CD4-positive, alpha-beta T cell (primary cell): ENCODE data around the gene TNFRSF21. TPM values are rescaled to one million over a fixed set of nuclear protein-coding genes. Genes with fewer than 3 reads are reported as not detected.

ENCODE experiments used
- ATAC-seq: fragments of 200-7000 bp; cut with Tn5 transposase; one replicate; pipeline ENCODE4 v1.10.0; 2022; ENCODE audit warnings: mild to moderate bottlenecking; ENCODE audit not compliant: poor library complexity
- CTCF ChIA-PET: fragments of 350-600 bp; sonication (Branson Sonifier 250); formaldehyde crosslinking; loops from one replicate; lab custom pipeline; 2021; ENCODE audit warnings: antibody characterized with exemption, inconsistent platforms; lab: Charles Lee
- POLR2A ChIA-PET: fragments of 350-600 bp; sonication (Branson Sonifier 250); formaldehyde crosslinking; loops from one replicate; lab custom pipeline; 2021; ENCODE audit warnings: antibody characterized with exemption, inconsistent platforms; lab: Charles Lee
- DNase-seq, 14 experiments: peaks; one replicate each; pipeline ENCODE4 v3.0.0-alpha.2; 2013 to 2020; ENCODE audit warnings: mixed read lengths in 2 of 14
- H3K27ac ChIP-seq, 2 donors: one replicate each; pipeline versions ENCODE4 v1.5.1 to v1.7.0; 2013; ENCODE audit warnings: low read length in 2 of 2, low read depth in 1 of 2, mild to moderate bottlenecking in 1 of 2
- H3K27me3 ChIP-seq, 2 experiments: 1 replicate in 1 of 2; 2 replicates in 1 of 2; pipeline versions ENCODE4 v1.6.1 to v1.7.0; 2013; ENCODE audit warnings: low read length in 2 of 2, control low read depth in 1 of 2, mild to moderate bottlenecking in 1 of 2, moderate library complexity in 1 of 2; ENCODE audit not compliant: insufficient read depth in 2 of 2, control insufficient read depth in 1 of 2
- H3K36me3 ChIP-seq: one replicate; pipeline ENCODE4 v1.6.1; 2013; ENCODE audit warnings: low read length, control low read depth; ENCODE audit not compliant: insufficient read depth
- H3K4me1 ChIP-seq: one replicate; pipeline ENCODE4 v1.6.1; 2013; ENCODE audit warnings: low read length, control low read depth; ENCODE audit not compliant: insufficient read depth
- H3K4me3 ChIP-seq: one replicate; pipeline ENCODE4 v1.5.1; 2013; ENCODE audit warnings: mild to moderate bottlenecking, low read length, moderate library complexity
- H3K9me3 ChIP-seq, 2 experiments: 1 replicate in 1 of 2; 2 replicates in 1 of 2; pipeline versions ENCODE4 v1.6.1 to v1.7.0; 2013; ENCODE audit warnings: low read length in 2 of 2, mild to moderate bottlenecking in 2 of 2, control low read depth in 1 of 2, moderate library complexity in 1 of 2; ENCODE audit not compliant: control insufficient read depth in 1 of 2, insufficient read depth in 1 of 2
- H3K27ac Mint-ChIP-seq: one replicate; pipeline ENCODE4 v1.8.0; 2020; ENCODE audit warnings: mixed read lengths
- H3K27me3 Mint-ChIP-seq: one replicate; pipeline ENCODE4 v1.8.0; 2021; ENCODE audit warnings: mixed read lengths
- H3K36me3 Mint-ChIP-seq: one replicate; pipeline ENCODE4 v1.8.0; 2021; ENCODE audit warnings: low read depth, mixed read lengths
- H3K4me1 Mint-ChIP-seq: one replicate; pipeline ENCODE4 v1.8.0; 2021; ENCODE audit warnings: low read depth, mixed read lengths
- H3K4me3 Mint-ChIP-seq: one replicate; pipeline ENCODE4 v1.8.0; 2020; ENCODE audit warnings: mild to moderate bottlenecking, mixed read lengths
- H3K9me3 Mint-ChIP-seq: one replicate; pipeline ENCODE4 v1.8.0; 2020; ENCODE audit warnings: mixed read lengths
- intact Hi-C, 2 experiments: fragments of 100-400 bp; cut with DNase I in 1 of 2; cut with micrococcal nuclease in 1 of 2; formaldehyde crosslinking; loops; one replicate each; pipeline versions ENCODE4 v1.15.1 to v1.9.0; 2023 to 2025; cut with DNase I, micrococcal nuclease
- total RNA-seq, 174 experiments: library from RNA in 2 of 174; stranded (reverse) in 2 of 174; gene quantifications; one replicate each; pipeline ENCODE4 v1.2.3 and lab custom pipeline; 2021 to 2026
- TF ChIP-seq, protein P1 (sequence below): fragments of 200-600 bp; IDR thresholded peaks from one replicate; pipeline ENCODE4 v1.8.0; 2022; ENCODE audit warnings: antibody characterized with exemption, mild to moderate bottlenecking

The TNFRSF21 gene
- total RNA-seq, 2 experiments from 2014 or later: 0.92 to 0.96 TPM

DNA sequence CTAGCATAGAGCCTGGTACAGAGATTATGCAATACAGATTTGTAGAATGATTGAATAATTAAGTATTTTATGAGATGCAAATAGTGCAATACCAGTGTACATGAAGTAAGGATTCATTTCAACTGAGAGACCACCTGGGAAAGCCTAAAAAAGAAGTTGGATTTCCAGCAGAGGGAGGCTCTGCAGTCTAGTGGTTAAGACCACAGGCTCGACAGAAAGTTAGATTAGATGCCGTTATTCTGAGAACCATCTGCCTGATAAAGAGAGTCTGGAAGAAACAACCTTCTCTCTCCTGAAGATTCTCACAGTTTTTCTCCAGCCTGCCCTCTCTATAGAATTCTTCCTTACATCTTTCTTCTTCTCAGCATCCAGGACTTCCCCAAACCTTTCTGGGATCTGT is 13.6 kb upstream of the TNFRSF21 start:
- Histone ChIP-seq H3K27ac (no peak overlapping the region), H3K27me3 (peaks cover 2 to 15% of the 10 kb centered on the region in 2 experiments), H3K9me3 (no peaks in the 10 kb centered on the region), H3K4me3 (no peak overlapping the region), H3K36me3 (no peaks in the 10 kb centered on the region), H3K4me1 (peaks cover under 1% of the 10 kb centered on the region)
- H3K9me3 Mint-ChIP-seq: no peaks in the 10 kb centered on the region
- ChIA-PET POLR2A (no interaction called here), CTCF (no interaction called here)
- TF ChIP-seq, protein P1, sequence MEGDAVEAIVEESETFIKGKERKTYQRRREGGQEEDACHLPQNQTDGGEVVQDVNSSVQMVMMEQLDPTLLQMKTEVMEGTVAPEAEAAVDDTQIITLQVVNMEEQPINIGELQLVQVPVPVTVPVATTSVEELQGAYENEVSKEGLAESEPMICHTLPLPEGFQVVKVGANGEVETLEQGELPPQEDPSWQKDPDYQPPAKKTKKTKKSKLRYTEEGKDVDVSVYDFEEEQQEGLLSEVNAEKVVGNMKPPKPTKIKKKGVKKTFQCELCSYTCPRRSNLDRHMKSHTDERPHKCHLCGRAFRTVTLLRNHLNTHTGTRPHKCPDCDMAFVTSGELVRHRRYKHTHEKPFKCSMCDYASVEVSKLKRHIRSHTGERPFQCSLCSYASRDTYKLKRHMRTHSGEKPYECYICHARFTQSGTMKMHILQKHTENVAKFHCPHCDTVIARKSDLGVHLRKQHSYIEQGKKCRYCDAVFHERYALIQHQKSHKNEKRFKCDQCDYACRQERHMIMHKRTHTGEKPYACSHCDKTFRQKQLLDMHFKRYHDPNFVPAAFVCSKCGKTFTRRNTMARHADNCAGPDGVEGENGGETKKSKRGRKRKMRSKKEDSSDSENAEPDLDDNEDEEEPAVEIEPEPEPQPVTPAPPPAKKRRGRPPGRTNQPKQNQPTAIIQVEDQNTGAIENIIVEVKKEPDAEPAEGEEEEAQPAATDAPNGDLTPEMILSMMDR: no peak
- no peak for ATAC-seq
- no peak overlapping the region for H3K4me3 Mint-ChIP-seq
- no peaks in the 10 kb centered on the region for H3K36me3 Mint-ChIP-seq
- peaks cover 30% of the 10 kb centered on the region for H3K27me3 Mint-ChIP-seq
- no peak overlapping the region for H3K27ac Mint-ChIP-seq
- intact Hi-C loops: no loop called here
- peaks cover 14% of the 10 kb centered on the region for H3K4me1 Mint-ChIP-seq
- DNase-seq: no peak

DNA sequence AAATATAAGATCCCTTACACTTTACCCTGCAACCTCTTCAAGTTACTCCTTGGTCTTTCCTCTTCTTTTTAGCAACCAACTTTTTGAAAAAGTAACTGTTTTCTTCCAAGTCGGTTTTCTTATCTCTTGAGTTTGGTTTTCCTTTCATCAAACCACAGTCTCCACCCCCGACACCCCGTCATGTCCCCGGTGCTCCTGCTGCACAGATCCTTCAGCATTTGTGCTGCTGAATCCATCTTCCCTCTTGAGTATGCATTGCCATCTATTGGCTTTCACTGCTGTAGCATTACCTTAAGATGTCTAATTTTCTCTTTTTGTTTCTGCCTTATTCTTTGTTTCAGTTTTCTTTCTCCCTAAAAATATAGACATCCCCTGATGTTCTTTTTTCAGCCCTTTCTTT is 11.9 kb upstream of the TNFRSF21 start:
- H3K27me3 ChIP-seq: peaks cover 2 to 15% of the 10 kb centered on the region in 2 experiments
- TF ChIP-seq, protein P1: no peak
- ATAC-seq: no peak
- Mint-ChIP-seq H3K4me1 (peaks cover 6% of the 10 kb centered on the region), H3K27me3 (peaks cover 41% of the 10 kb centered on the region), H3K27ac (no peak overlapping the region), H3K36me3 (no peaks in the 10 kb centered on the region), H3K4me3 (no peak overlapping the region), H3K9me3 (no peaks in the 10 kb centered on the region)
- peak in 1 of 14 experiments; percentile 7 for DNase-seq
- ChIA-PET CTCF (no interaction called here), POLR2A (no interaction called here)
- H3K27ac ChIP-seq: no peak overlapping the region
- no peaks in the 10 kb centered on the region for H3K4me1 ChIP-seq
- H3K4me3 ChIP-seq: no peak overlapping the region
- no peaks in the 10 kb centered on the region for H3K36me3 ChIP-seq
- H3K9me3 ChIP-seq: no peaks in the 10 kb centered on the region
- intact Hi-C loops: no loop called here

DNA sequence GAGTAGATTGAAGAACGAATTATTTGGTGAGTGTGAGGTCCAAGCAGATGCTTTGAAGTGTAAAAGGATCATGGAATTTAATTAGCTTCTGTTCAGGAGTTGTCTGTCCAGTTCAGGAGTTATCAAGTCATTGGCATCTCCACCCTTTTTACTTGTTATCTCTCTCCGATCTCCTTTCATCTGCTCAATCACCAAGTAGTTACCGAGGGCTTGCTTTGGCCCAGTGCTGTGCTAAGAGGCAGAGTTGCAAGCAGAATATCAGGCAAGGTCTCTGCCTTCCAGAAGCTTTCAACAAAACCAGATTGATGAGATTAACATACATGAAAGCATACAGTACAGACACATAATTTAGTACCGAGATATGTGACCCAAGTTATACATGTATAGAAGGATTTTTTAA is 10.2 kb upstream of the TNFRSF21 start:
- CTCF ChIA-PET: no interaction called here
- no peaks in the 10 kb centered on the region for H3K36me3 Mint-ChIP-seq
- POLR2A ChIA-PET: no interaction called here

More for the DNA sequence above, 10.2 kb upstream of the TNFRSF21 start:
- no peak overlapping the region for H3K27ac Mint-ChIP-seq
- H3K4me3 ChIP-seq: no peak overlapping the region
- no peak overlapping the region for H3K4me3 Mint-ChIP-seq
- no peak for DNase-seq
- peaks cover 2 to 15% of the 10 kb centered on the region in 2 experiments for H3K27me3 ChIP-seq
- peaks cover 6% of the 10 kb centered on the region for H3K4me1 Mint-ChIP-seq
- no peaks in the 10 kb centered on the region for H3K9me3 Mint-ChIP-seq
- no peak overlapping the region for H3K27ac ChIP-seq
- H3K9me3 ChIP-seq: no peaks in the 10 kb centered on the region
- peaks cover 52% of the 10 kb centered on the region for H3K27me3 Mint-ChIP-seq
- H3K36me3 ChIP-seq: no peaks in the 10 kb centered on the region
- TF ChIP-seq, protein P1: no peak
- no peaks in the 10 kb centered on the region for H3K4me1 ChIP-seq
- ATAC-seq: no peak
- intact Hi-C loops: no loop called here
